GM23338 (cell line): ENCODE measurements around the gene TMEM87B. TPM values are rescaled to one million over a fixed set of nuclear protein-coding genes. Genes with fewer than 3 reads are reported as not detected.

Experiments
- ATAC-seq: fragments of 200-7000 bp; cut with Tn5 transposase; 3 replicates; pipeline ENCODE4 v1.9.1; 2020
- DNase-seq: peaks from one replicate; pipeline ENCODE4 v3.0.0-alpha.2; 2015; ENCODE audit warnings: low spot score
- H2AFZ ChIP-seq: fragments of 200-600 bp; sonication (generic); 2 replicates; pipeline ENCODE4 v1.8.0; 2016; ENCODE audit warnings: antibody characterized with exemption, mild to moderate bottlenecking, moderate library complexity
- H3F3A ChIP-seq: fragments of 200-600 bp; sonication (generic); replicated peaks from 2 replicates; pipeline ENCODE4 v1.8.0; 2017; ENCODE audit warnings: antibody characterized with exemption, mixed run types, low read depth
- H3K27ac ChIP-seq: fragments of 200-600 bp; sonication (generic); 2 replicates; pipeline ENCODE4 v1.6.1; 2016; ENCODE audit warnings: low read depth
- H3K27me3 ChIP-seq: fragments of 200-600 bp; sonication (generic); 2 replicates; pipeline ENCODE4 v1.8.0; 2016; ENCODE audit warnings: mild to moderate bottlenecking, mixed run types, moderate library complexity; ENCODE audit not compliant: insufficient read depth
- H3K36me3 ChIP-seq: fragments of 200-600 bp; sonication (generic); 2 replicates; pipeline ENCODE4 v1.8.0; 2016; ENCODE audit warnings: mild to moderate bottlenecking; ENCODE audit not compliant: insufficient read depth
- H3K4me1 ChIP-seq: fragments of 200-600 bp; sonication (generic); 2 replicates; pipeline ENCODE4 v1.8.0; 2016; ENCODE audit warnings: mild to moderate bottlenecking, moderate library complexity; ENCODE audit not compliant: insufficient read depth
- H3K4me2 ChIP-seq: fragments of 200-600 bp; sonication (generic); 2 replicates; pipeline ENCODE4 v1.7.1; 2017; ENCODE audit warnings: mixed run types
- H3K4me3 ChIP-seq: fragments of 200-600 bp; sonication (generic); 2 replicates; pipeline ENCODE4 v1.6.1; 2016; ENCODE audit warnings: mixed run types
- H3K79me2 ChIP-seq: fragments of 200-600 bp; sonication (generic); replicated peaks from 2 replicates; pipeline ENCODE4 v1.8.0; 2017; ENCODE audit warnings: mild to moderate bottlenecking; ENCODE audit not compliant: insufficient read depth
- H3K9me2 ChIP-seq: fragments of 200-600 bp; sonication (generic); 2 replicates; pipeline ENCODE4 v1.8.0; 2017; ENCODE audit not compliant: insufficient read depth
- H4K20me1 ChIP-seq: fragments of 200-600 bp; sonication (generic); replicated peaks from 2 replicates; pipeline ENCODE4 v1.8.0; 2017; ENCODE audit warnings: mild to moderate bottlenecking; ENCODE audit not compliant: insufficient read depth
- H3K27ac Mint-ChIP-seq: 2 replicates; pipeline ENCODE4 v1.8.0; 2020; ENCODE audit warnings: inconsistent platforms, mild to moderate bottlenecking, moderate library complexity, mixed read lengths
- H3K27me3 Mint-ChIP-seq: 3 replicates; pipeline ENCODE4 v1.8.0; 2022; ENCODE audit warnings: low read depth, mild to moderate bottlenecking, moderate library complexity, mixed read lengths, inconsistent platforms; ENCODE audit not compliant: insufficient read depth, poor library complexity
- H3K36me3 Mint-ChIP-seq: 3 replicates; pipeline ENCODE4 v1.8.0; 2021; ENCODE audit warnings: low read depth, mild to moderate bottlenecking, inconsistent platforms, moderate library complexity, mixed read lengths
- H3K4me1 Mint-ChIP-seq: 3 replicates; pipeline ENCODE4 v1.8.0; 2020; ENCODE audit warnings: mild to moderate bottlenecking, inconsistent platforms, mixed read lengths
- H3K4me3 Mint-ChIP-seq: 3 replicates; pipeline ENCODE4 v1.8.0; 2021; ENCODE audit warnings: moderate library complexity, mild to moderate bottlenecking, inconsistent platforms, mixed read lengths
- H3K9me3 Mint-ChIP-seq: 3 replicates; pipeline ENCODE4 v1.8.0; 2020; ENCODE audit warnings: moderate library complexity, mild to moderate bottlenecking, inconsistent platforms, mixed read lengths
- ETS1 ChIP-seq: IDR thresholded peaks from 2 replicates; pipeline ENCODE4 v1.6.1; 2016; ENCODE audit warnings: antibody characterized with exemption
- EZH2 ChIP-seq: fragments of 200-600 bp; sonication (generic); IDR thresholded peaks from one replicate; pipeline ENCODE4 v1.8.0; 2017; ENCODE audit warnings: antibody characterized with exemption, mild to moderate bottlenecking, low read depth; ENCODE audit not compliant: unreplicated experiment
- NANOG ChIP-seq: IDR thresholded peaks from 2 replicates; pipeline ENCODE4 v1.6.1; 2016; ENCODE audit warnings: antibody characterized with exemption, borderline replicate concordance
- ZNF462 ChIP-seq: fragments of 250-450 bp; sonication (Bioruptor Pico); IDR thresholded peaks from 2 replicates; pipeline ENCODE4 v1.5.0; 2020; ENCODE audit warnings: mild to moderate bottlenecking, moderate library complexity
- polyA plus RNA-seq: library from polyadenylated mRNA; unstranded; fragments of >200 nt; fragmentation: Nextera tagmentation; extraction: Ambion mirVana; gene quantifications from 2 replicates; pipeline ENCODE4 v1.2.1, GENCODE V29; 2016
- total RNA-seq: library from RNA; depleted of rRNA; stranded (reverse); fragments of >200 nt; shearing (Covaris generic); gene quantifications from 2 replicates; pipeline ENCODE4 v1.2.3, GENCODE V29; 2014

Gene TMEM87B
- total and polyA plus RNA-seq, 2 experiments from 2014 or later = 7.0 to 15.4 TPM

DNA sequence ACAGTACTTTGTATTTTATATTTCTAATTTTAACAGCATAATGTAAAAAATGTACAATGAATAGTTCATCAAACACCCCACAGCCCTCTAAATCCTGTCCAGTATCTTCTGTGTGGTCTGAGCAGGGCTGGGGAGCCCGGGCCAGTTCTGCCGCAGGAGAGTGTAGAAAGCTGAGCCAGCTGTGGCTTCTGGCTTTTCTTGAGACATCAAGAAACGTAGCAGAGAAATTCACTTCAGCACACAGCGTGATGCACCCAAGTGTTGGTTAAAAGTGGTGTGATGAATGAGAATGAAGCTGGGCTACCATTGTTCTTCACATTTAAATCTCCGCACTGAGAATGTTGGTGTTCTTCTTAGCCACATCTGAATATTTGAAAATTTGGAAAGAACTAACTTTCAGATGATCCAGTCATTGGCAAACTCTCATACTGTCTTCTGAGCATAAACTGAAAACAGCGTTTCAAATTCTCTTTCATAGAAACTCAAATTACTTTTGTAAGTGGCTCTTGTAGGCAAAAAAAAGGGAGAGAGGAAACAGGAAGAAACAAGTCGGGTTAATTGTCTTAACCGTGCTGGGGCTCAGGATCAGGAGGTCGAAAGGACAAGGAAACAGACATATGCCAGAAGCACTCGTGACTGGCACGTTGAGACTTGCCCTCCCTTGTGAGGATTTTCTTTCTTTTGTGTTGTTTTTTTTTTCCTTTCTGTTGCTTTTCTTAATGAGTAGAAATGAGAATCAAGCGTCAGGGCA is 23.4 kb upstream of the TMEM87B start:
- Mint-ChIP-seq H3K4me3 (peak overlapping the region; percentile 13; the same call in 2 of the 3 replicates), H3K27ac (peak overlapping the region; percentile 76), H3K9me3 (peaks cover 3% of the 10 kb centered on the region; the same call in 1 of the 3 replicates), H3K27me3 (peaks cover 2% of the 10 kb centered on the region), H3K36me3 (peaks cover 2% of the 10 kb centered on the region; the same call in 1 of the 3 replicates), H3K4me1 (peaks cover 14% of the 10 kb centered on the region)
- Histone ChIP-seq H4K20me1 (no peaks in the 10 kb centered on the region), H2AFZ (peak overlapping the region; percentile 1; the same call in 1 of the 2 replicates), H3K9me2 (no peaks in the 10 kb centered on the region), H3K27me3 (no peaks in the 10 kb centered on the region), H3K27ac (peak overlapping the region; percentile 72; the same call in 1 of the 2 replicates), H3K4me1 (peaks cover 12% of the 10 kb centered on the region), H3K4me3 (no peak overlapping the region; the same call in 1 of the 2 replicates), H3K4me2 (peak overlapping the region; percentile 16; the same call in 1 of the 2 replicates), H3K79me2 (no peaks in the 10 kb centered on the region), H3F3A (peaks cover 4% of the 10 kb centered on the region; the same call in 1 of the 2 replicates), H3K36me3 (no peaks in the 10 kb centered on the region)
- ATAC-seq = peak; percentile 94
- DNase-seq = peak; percentile 69
- TF ChIP-seq EZH2 = no peak
- TF ChIP-seq ETS1 = no peak
- TF ChIP-seq ZNF462 (CRISPR knock-in tag) = peak; percentile 82
- TF ChIP-seq NANOG = no peak
